ENCODE data around the gene GOLGA8A. TPM values are rescaled to one million over a fixed set of nuclear protein-coding genes. Genes with fewer than 3 reads are reported as not detected.

The GOLGA8A gene
- 238 and 258 TPM in 2 replicates for total RNA-seq

- Mint-ChIP-seq H3K4me3 (ENCODE audit: low read depth) (peak within 1 kb of the TSS; percentile 92), H3K27me3 (ENCODE audit: low read depth) (peaks cover 14% of the 10 kb centered on the region), H3K36me3 (ENCODE audit: low read depth) (peaks cover 34% of the 10 kb centered on the region), H3K27ac (peak within 1 kb of the TSS; percentile 95), H3K4me1 (ENCODE audit: low read depth) (peaks cover 20% of the 10 kb centered on the region), H3K9me3 (no peaks in the 10 kb centered on the region)
- intact Hi-C loops (cut with micrococcal nuclease): loop anchor here (2.0 to 10.0 kb wide), 4 partner anchors 71 to 145 kb away; partner anchors contain the start of genes GOLGA8B and LPCAT4
- DNase-seq (ENCODE audit: low spot score): peak; percentile 79
These were observed at the start of gene GOLGA8A for GRCh38 chr15:34437687-34438086. TSS of gene GOLGA8A (minus strand) at chr15:34437808. CDS start at chr15:34389691, 48,117 bp downstream.

GRCh38 chr15:34483644-34484043 is 46.0 kb upstream of the GOLGA8A start:
- no peak overlapping the region for H3K27ac Mint-ChIP-seq
- H3K36me3 Mint-ChIP-seq (ENCODE audit: low read depth): no peaks in the 10 kb centered on the region
- no peak for DNase-seq (ENCODE audit: low spot score)
- H3K27me3 Mint-ChIP-seq (ENCODE audit: low read depth): peaks cover 53% of the 10 kb centered on the region
- H3K4me3 Mint-ChIP-seq (ENCODE audit: low read depth): no peak overlapping the region
- H3K9me3 Mint-ChIP-seq: no peaks in the 10 kb centered on the region
- intact Hi-C loops (cut with micrococcal nuclease): no loop called here
- peaks cover 3% of the 10 kb centered on the region for H3K4me1 Mint-ChIP-seq (ENCODE audit: low read depth)

- DNase-seq (ENCODE audit: low spot score): no peak
- Mint-ChIP-seq H3K9me3 (no peaks in the 10 kb centered on the region), H3K27me3 (ENCODE audit: low read depth) (peaks cover 52% of the 10 kb centered on the region), H3K36me3 (ENCODE audit: low read depth) (no peaks in the 10 kb centered on the region), H3K27ac (no peak overlapping the region), H3K4me3 (ENCODE audit: low read depth) (no peak overlapping the region), H3K4me1 (ENCODE audit: low read depth) (peaks cover 3% of the 10 kb centered on the region)
- intact Hi-C loops (cut with micrococcal nuclease): no loop called here
These were observed 43.8 kb upstream of the GOLGA8A start for GRCh38 chr15:34481370-34481769.

DNA sequence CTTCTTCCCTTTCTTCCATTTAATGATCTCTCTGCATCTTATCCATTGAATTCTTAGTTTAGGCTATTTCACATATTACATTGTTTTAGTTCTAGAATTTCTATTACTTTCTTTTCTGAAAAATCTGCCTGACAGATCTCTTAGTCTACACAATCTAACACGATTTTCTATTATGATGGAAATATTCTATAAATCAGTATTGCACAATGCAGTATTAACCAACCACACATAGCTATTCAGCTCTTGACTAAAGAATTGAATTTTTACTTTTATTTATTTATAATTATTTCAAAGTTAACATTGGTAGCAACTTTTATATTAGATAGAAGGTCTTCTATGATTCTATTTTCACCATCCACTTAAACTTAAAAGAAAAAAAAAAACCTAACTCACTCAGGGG is 36.2 kb upstream of the GOLGA8A start:
- Mint-ChIP-seq H3K27ac (no peak overlapping the region), H3K4me1 (ENCODE audit: low read depth) (peaks cover 8% of the 10 kb centered on the region), H3K36me3 (ENCODE audit: low read depth) (no peaks in the 10 kb centered on the region), H3K9me3 (no peaks in the 10 kb centered on the region), H3K27me3 (ENCODE audit: low read depth) (peaks cover 37% of the 10 kb centered on the region), H3K4me3 (ENCODE audit: low read depth) (no peak overlapping the region)
- DNase-seq (ENCODE audit: low spot score): no peak
- intact Hi-C loops (cut with micrococcal nuclease): no loop called here

- Mint-ChIP-seq H3K27me3 (ENCODE audit: low read depth) (peaks cover 33% of the 10 kb centered on the region), H3K27ac (no peak overlapping the region), H3K4me3 (ENCODE audit: low read depth) (no peak overlapping the region), H3K36me3 (ENCODE audit: low read depth) (no peaks in the 10 kb centered on the region), H3K4me1 (ENCODE audit: low read depth) (peaks cover 11% of the 10 kb centered on the region), H3K9me3 (no peaks in the 10 kb centered on the region)
- no peak for DNase-seq (ENCODE audit: low spot score)
- intact Hi-C loops (cut with micrococcal nuclease): no loop called here
These were observed 35.3 kb upstream of the GOLGA8A start for GRCh38 chr15:34472947-34473346.

- Mint-ChIP-seq H3K4me1 (ENCODE audit: low read depth) (peaks cover 11% of the 10 kb centered on the region), H3K4me3 (ENCODE audit: low read depth) (no peak overlapping the region), H3K9me3 (no peaks in the 10 kb centered on the region), H3K36me3 (ENCODE audit: low read depth) (no peaks in the 10 kb centered on the region), H3K27ac (no peak overlapping the region), H3K27me3 (ENCODE audit: low read depth) (peaks cover 27% of the 10 kb centered on the region)
- DNase-seq (ENCODE audit: low spot score): no peak
- intact Hi-C loops (cut with micrococcal nuclease): no loop called here
These were observed 33.3 kb upstream of the GOLGA8A start for GRCh38 chr15:34470892-34471291.

DNA sequence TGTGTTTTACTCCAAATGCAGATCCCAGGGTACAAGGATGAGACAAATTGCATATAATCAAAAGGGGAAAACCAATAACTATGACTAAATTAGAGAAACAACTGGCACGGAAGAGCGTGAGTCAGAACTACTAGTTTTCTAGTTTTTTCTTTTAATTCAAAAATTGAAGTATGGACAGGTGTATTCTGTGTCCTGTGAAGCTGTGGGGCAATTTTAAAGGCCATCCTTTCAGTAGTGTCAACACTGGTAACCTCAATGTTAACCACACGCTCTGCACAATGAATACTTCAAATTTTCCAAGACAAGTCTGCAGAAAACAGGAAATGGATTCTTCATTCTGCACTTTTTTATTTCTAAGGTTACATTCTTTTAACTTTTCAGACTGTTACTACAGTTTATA is 32.5 kb upstream of the GOLGA8A start:
- Mint-ChIP-seq H3K4me3 (ENCODE audit: low read depth) (no peak overlapping the region), H3K27ac (no peak overlapping the region), H3K4me1 (ENCODE audit: low read depth) (peaks cover 11% of the 10 kb centered on the region), H3K27me3 (ENCODE audit: low read depth) (peaks cover 27% of the 10 kb centered on the region), H3K36me3 (ENCODE audit: low read depth) (no peaks in the 10 kb centered on the region), H3K9me3 (no peaks in the 10 kb centered on the region)
- intact Hi-C loops (cut with micrococcal nuclease): no loop called here
- DNase-seq (ENCODE audit: low spot score): no peak

DNA sequence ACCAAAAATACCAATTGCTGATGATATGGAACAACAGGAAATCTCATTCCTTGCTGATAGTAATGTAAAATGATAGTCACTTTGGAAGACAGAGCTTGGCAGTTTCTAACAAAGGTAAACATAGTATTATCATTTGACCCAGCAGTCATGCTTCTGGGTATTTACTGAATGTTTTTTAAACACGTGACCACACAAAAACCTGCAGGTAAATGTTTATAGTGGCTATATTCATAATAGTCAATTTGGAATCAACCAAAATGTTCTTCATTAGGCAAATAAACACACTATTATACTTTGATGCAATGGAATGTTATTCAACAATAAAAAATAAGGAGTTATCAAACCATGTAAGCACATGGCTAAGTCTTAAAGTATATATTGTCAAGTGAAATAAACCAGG is 24.1 kb upstream of the GOLGA8A start:
- intact Hi-C loops (cut with micrococcal nuclease): no loop called here
- Mint-ChIP-seq H3K27ac (no peak overlapping the region), H3K4me3 (ENCODE audit: low read depth) (no peak overlapping the region), H3K27me3 (ENCODE audit: low read depth) (peaks cover 47% of the 10 kb centered on the region), H3K9me3 (no peaks in the 10 kb centered on the region), H3K4me1 (ENCODE audit: low read depth) (no peaks in the 10 kb centered on the region), H3K36me3 (ENCODE audit: low read depth) (no peaks in the 10 kb centered on the region)
- no peak for DNase-seq (ENCODE audit: low spot score)

DNA sequence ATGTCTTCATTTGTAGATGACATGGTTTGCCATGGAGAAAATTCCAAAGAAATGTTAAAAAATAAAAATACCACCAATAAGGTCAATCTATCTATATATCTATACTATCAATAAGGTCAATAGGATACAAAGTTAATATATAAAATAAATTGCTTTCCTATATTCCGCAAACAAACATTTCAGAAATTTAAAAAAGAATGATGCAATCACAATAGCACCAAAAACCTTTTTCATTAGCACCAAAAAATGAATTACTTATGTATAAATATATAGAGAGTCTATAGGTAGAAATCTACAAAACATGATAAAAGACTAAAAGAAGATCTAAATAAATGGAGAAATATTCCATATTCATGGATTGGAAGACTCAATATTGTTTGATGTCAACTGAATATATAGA is 22.8 kb upstream of the GOLGA8A start:
- Mint-ChIP-seq H3K27ac (no peak overlapping the region), H3K4me3 (ENCODE audit: low read depth) (no peak overlapping the region), H3K27me3 (ENCODE audit: low read depth) (peaks cover 42% of the 10 kb centered on the region), H3K36me3 (ENCODE audit: low read depth) (no peaks in the 10 kb centered on the region), H3K4me1 (ENCODE audit: low read depth) (no peaks in the 10 kb centered on the region), H3K9me3 (no peaks in the 10 kb centered on the region)
- intact Hi-C loops (cut with micrococcal nuclease): no loop called here
- DNase-seq (ENCODE audit: low spot score): no peak

DNA sequence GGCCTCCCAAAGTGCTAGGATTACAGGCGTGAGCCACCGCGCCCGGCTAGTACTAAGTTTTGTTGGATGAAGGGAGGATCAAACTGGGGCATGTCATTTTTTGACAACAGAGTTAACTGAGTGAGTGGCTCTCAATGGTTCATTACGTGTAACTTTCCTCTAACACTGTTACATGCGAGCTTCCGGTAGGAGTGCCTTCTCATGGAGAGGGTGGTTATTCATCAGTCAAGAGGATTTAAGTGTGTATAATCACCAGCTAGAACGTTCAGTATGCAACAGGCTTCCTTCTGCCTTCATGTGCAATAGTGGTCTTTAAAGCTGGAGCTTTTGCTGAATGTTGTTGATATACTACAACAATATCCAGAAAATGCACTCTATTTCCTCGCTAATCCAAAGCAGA is 19.1 kb upstream of the GOLGA8A start:
- no peaks in the 10 kb centered on the region for H3K9me3 Mint-ChIP-seq
- H3K36me3 Mint-ChIP-seq (ENCODE audit: low read depth): no peaks in the 10 kb centered on the region
- no peak overlapping the region for H3K27ac Mint-ChIP-seq
- no peak overlapping the region for H3K4me3 Mint-ChIP-seq (ENCODE audit: low read depth)
- peaks cover 47% of the 10 kb centered on the region for H3K27me3 Mint-ChIP-seq (ENCODE audit: low read depth)
- DNase-seq (ENCODE audit: low spot score): no peak
- H3K4me1 Mint-ChIP-seq (ENCODE audit: low read depth): no peaks in the 10 kb centered on the region
- intact Hi-C loops (cut with micrococcal nuclease): loop anchor here (5.0 kb wide), 1 partner anchor 41 kb away; no protein-coding TSS in a partner anchor

DNA sequence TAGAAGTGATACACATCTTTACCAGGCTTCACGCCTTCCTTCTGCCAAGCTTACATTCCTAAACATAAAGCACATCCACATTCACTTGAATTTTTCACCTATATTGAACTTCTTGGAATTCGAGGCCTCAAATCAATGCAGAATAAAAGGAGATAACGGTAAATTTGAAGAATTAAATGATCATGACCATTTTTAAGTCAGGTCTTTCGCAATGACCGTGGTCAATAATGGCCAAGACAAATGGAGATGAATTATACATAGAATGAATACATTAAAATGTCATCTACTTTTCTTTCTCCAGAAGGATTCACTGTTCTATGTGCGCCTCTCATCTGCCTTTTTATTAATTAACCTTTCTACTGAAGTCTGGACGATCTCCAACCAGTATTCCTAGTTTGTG is 5.3 kb upstream of the GOLGA8A start:
- DNase-seq (ENCODE audit: low spot score): no peak
- Mint-ChIP-seq H3K4me1 (ENCODE audit: low read depth) (no peaks in the 10 kb centered on the region), H3K27ac (no peak overlapping the region), H3K9me3 (no peaks in the 10 kb centered on the region), H3K4me3 (ENCODE audit: low read depth) (no peak overlapping the region), H3K27me3 (ENCODE audit: low read depth) (peaks cover 55% of the 10 kb centered on the region), H3K36me3 (ENCODE audit: low read depth) (no peaks in the 10 kb centered on the region)
- intact Hi-C loops (cut with micrococcal nuclease): no loop called here

GRCh38 chr15:34439878-34440277 is 2.3 kb upstream of the GOLGA8A start:
- Mint-ChIP-seq H3K36me3 (ENCODE audit: low read depth) (peaks cover 15% of the 10 kb centered on the region), H3K4me1 (ENCODE audit: low read depth) (peaks cover 12% of the 10 kb centered on the region), H3K27ac (no peak overlapping the region), H3K9me3 (no peaks in the 10 kb centered on the region), H3K27me3 (ENCODE audit: low read depth) (peaks cover 35% of the 10 kb centered on the region), H3K4me3 (ENCODE audit: low read depth) (no peak overlapping the region)
- DNase-seq (ENCODE audit: low spot score): no peak
- intact Hi-C loops (cut with micrococcal nuclease): loop anchor here (5.0 to 10.0 kb wide), 3 partner anchors 75 to 142 kb away; partner anchors contain the start of gene GOLGA8B

- Mint-ChIP-seq H3K27ac (no peak overlapping the region), H3K36me3 (ENCODE audit: low read depth) (peaks cover 41% of the 10 kb centered on the region), H3K4me3 (ENCODE audit: low read depth) (peak overlapping the region; percentile 86), H3K4me1 (ENCODE audit: low read depth) (peaks cover 23% of the 10 kb centered on the region), H3K9me3 (no peaks in the 10 kb centered on the region), H3K27me3 (ENCODE audit: low read depth) (peaks cover 9% of the 10 kb centered on the region)
- intact Hi-C loops (cut with micrococcal nuclease): loop anchor here (2.0 to 10.0 kb wide), 4 partner anchors 70 to 145 kb away; partner anchors contain the start of genes GOLGA8B and LPCAT4
- DNase-seq (ENCODE audit: low spot score): peak; percentile 48
These were observed 609 bp downstream of the GOLGA8A start for GRCh38 chr15:34436956-34437442.
